A549 (cell line): ENCODE measurements around the gene COL13A1.

Source experiments
- EP300 ChIP-seq, 2 experiments: fragments of >200 bp; sonication (Bioruptor Twin); formaldehyde crosslinking; IDR thresholded peaks; 2 replicates in 1 of 2; 3 replicates in 1 of 2; pipeline ENCODE4 v1.6.1; 2016 to 2017
- HMGXB4 ChIP-seq: fragments of 250-450 bp; sonication (Bioruptor Pico); IDR thresholded peaks from 2 replicates; pipeline ENCODE4 v1.5.0; 2021; ENCODE audit warnings: mild to moderate bottlenecking, moderate library complexity, borderline replicate concordance
- JUN ChIP-seq, 2 experiments: fragments of >200 bp; sonication (Bioruptor Twin); formaldehyde crosslinking; IDR thresholded peaks; 2 replicates in 1 of 2; 3 replicates in 1 of 2; pipeline ENCODE4 v1.6.1; 2016 to 2017

GRCh38 chr10:69878951-69879350 lies 77.2 kb downstream of the COL13A1 start:
- TF ChIP-seq HMGXB4 (CRISPR knock-in tag) (no peak), EP300 (IDR thresholded peaks at IDR 0.05) (no peak), JUN (IDR thresholded peaks at IDR 0.05) (no peak)
